HepG2 (cell line): ENCODE measurements around the gene MRPS21. TPM values are rescaled to one million over a fixed set of nuclear protein-coding genes. Genes with fewer than 3 reads are reported as not detected.

Experiments used
- FOXO1 ChIP-seq: sonication (generic); formaldehyde crosslinking; IDR thresholded peaks from 2 replicates; pipeline ENCODE4 v1.4.0; 2020; ENCODE audit warnings: missing genetic modification reagents
- GZF1 ChIP-seq: sonication (generic); formaldehyde crosslinking; IDR thresholded peaks from 2 replicates; pipeline ENCODE4 v1.5.1; 2020; ENCODE audit warnings: mild to moderate bottlenecking, missing genetic modification reagents
- HINFP ChIP-seq: sonication (generic); formaldehyde crosslinking; IDR thresholded peaks from 2 replicates; pipeline ENCODE4 v1.4.0; 2020; ENCODE audit warnings: low read depth, mild to moderate bottlenecking, missing genetic modification reagents
- HNF4A ChIP-seq: sonication (generic); formaldehyde crosslinking; IDR thresholded peaks from 2 replicates; pipeline ENCODE4 v1.4.0; 2020; ENCODE audit warnings: missing genetic modification reagents
- HOXA9 ChIP-seq: sonication (generic); formaldehyde crosslinking; IDR thresholded peaks from 2 replicates; pipeline ENCODE4 v1.8.1; 2022; ENCODE audit warnings: missing genetic modification reagents, mild to moderate bottlenecking, moderate library complexity, borderline replicate concordance
- IRF2 ChIP-seq: IDR thresholded peaks from 2 replicates; pipeline ENCODE4 v1.6.1; 2018; ENCODE audit warnings: missing genetic modification reagents, missing compliant biosample characterization
- MIXL1 ChIP-seq: IDR thresholded peaks from 2 replicates; pipeline ENCODE4 v1.6.1; 2016
- NFE2 ChIP-seq: sonication (generic); formaldehyde crosslinking; IDR thresholded peaks from 2 replicates; pipeline ENCODE4 v1.4.0; 2020; ENCODE audit warnings: missing genetic modification reagents
- NONO ChIP-seq, 2 experiments: fragments of 450-650 bp in 1 of 2; sonication (generic) in 1 of 2; formaldehyde crosslinking in 1 of 2; IDR thresholded peaks in 1 of 2; conservative IDR thresholded peaks in 1 of 2; 2 replicates each; pipeline versions ENCODE4 v1.6.1 to v1.8.0; 2017 to 2022; ENCODE audit warnings: mild to moderate bottlenecking in 1 of 2, missing genetic modification reagents in 1 of 2, moderate library complexity in 1 of 2
- NRL ChIP-seq: sonication (generic); formaldehyde crosslinking; IDR thresholded peaks from 2 replicates; pipeline ENCODE4 v1.5.0; 2020; ENCODE audit warnings: missing genetic modification reagents, mild to moderate bottlenecking, moderate library complexity, borderline replicate concordance
- PAWR ChIP-seq: sonication (generic); formaldehyde crosslinking; IDR thresholded peaks from 2 replicates; pipeline ENCODE4 v1.4.0; 2020; ENCODE audit warnings: missing genetic modification reagents, mild to moderate bottlenecking, borderline replicate concordance
- POLR2G ChIP-seq: fragments of 200-400 bp; formaldehyde crosslinking; IDR thresholded peaks from 2 replicates; pipeline ENCODE4 v1.6.1; 2018; ENCODE audit warnings: mild to moderate bottlenecking, low read depth, low read length, moderate library complexity
- SIX4 ChIP-seq: sonication (generic); formaldehyde crosslinking; IDR thresholded peaks from 2 replicates; pipeline ENCODE4 v1.4.0; 2020; ENCODE audit warnings: missing genetic modification reagents
- SP140L ChIP-seq: sonication (generic); formaldehyde crosslinking; IDR thresholded peaks from 2 replicates; pipeline ENCODE4 v1.4.0; 2020; ENCODE audit warnings: missing genetic modification reagents, borderline replicate concordance
- SRF ChIP-seq: IDR thresholded peaks from 2 replicates; pipeline ENCODE4 v1.6.1; 2011; ENCODE audit warnings: mild to moderate bottlenecking, low read depth, low read length, moderate library complexity
- TGIF2 ChIP-seq: IDR thresholded peaks from 2 replicates; pipeline ENCODE4 v1.6.1; 2016; ENCODE audit warnings: control low read depth, missing compliant biosample characterization
- ZBTB7A ChIP-seq: sonication (generic); formaldehyde crosslinking; IDR thresholded peaks from 2 replicates; pipeline ENCODE4 v1.8.0; 2022; ENCODE audit warnings: mild to moderate bottlenecking, missing genetic modification reagents
- ZFP37 ChIP-seq: sonication (generic); formaldehyde crosslinking; IDR thresholded peaks from 2 replicates; pipeline ENCODE4 v1.4.0; 2020; ENCODE audit warnings: missing genetic modification reagents, borderline replicate concordance
- ZFY ChIP-seq: sonication (generic); formaldehyde crosslinking; IDR thresholded peaks from 2 replicates; pipeline ENCODE4 v1.4.0; 2020; ENCODE audit warnings: missing genetic modification reagents
- ZNF256 ChIP-seq: sonication (generic); formaldehyde crosslinking; conservative IDR thresholded peaks from 2 replicates; pipeline ENCODE4 v1.4.0; 2020; ENCODE audit warnings: missing genetic modification reagents
- ZNF446 ChIP-seq: sonication (generic); formaldehyde crosslinking; IDR thresholded peaks from 2 replicates; pipeline ENCODE4 v1.5.0; 2020; ENCODE audit warnings: mild to moderate bottlenecking, missing genetic modification reagents
- ZNF552 ChIP-seq: sonication (generic); formaldehyde crosslinking; IDR thresholded peaks from 2 replicates; pipeline ENCODE4 v1.9.0; 2022; ENCODE audit warnings: missing genetic modification reagents, mild to moderate bottlenecking, borderline replicate concordance
- ZNF788 ChIP-seq: sonication (generic); formaldehyde crosslinking; IDR thresholded peaks from 2 replicates; pipeline ENCODE4 v1.5.0; 2020; ENCODE audit warnings: mild to moderate bottlenecking, missing genetic modification reagents, borderline replicate concordance
- ZSCAN31 ChIP-seq: sonication (generic); formaldehyde crosslinking; IDR thresholded peaks from 2 replicates; pipeline ENCODE4 v1.5.0; 2020; ENCODE audit warnings: low read depth, mild to moderate bottlenecking, missing genetic modification reagents
- ZZZ3 ChIP-seq: sonication (generic); formaldehyde crosslinking; IDR thresholded peaks from 2 replicates; pipeline ENCODE4 v1.4.0; 2020; ENCODE audit warnings: missing genetic modification reagents, mild to moderate bottlenecking, borderline replicate concordance
- polyA plus RNA-seq, 8 experiments: library from polyadenylated mRNA; depleted of rRNA in 3 of 8; stranded (reverse) in 7 of 8; unstranded in 1 of 8; fragments of >200 nt; fragmentation: Illumina TruSeq in 4 of 8; extraction: Trizol in 4 of 8; gene quantifications; 2 replicates each; pipeline versions ENCODE4 v1.2.1 to v1.2.3, GENCODE V29; 2011 to 2016; ENCODE audit warnings: low read depth in 4 of 8, missing spikeins in 1 of 8, mixed read lengths in 1 of 8; ENCODE audit not compliant: insufficient read depth in 1 of 8
- total RNA-seq, 5 experiments: library from RNA; depleted of rRNA; stranded (reverse); fragments of >200 nt; fragmentation: Illumina TruSeq; extraction: Trizol; gene quantifications; 2 replicates each; pipeline ENCODE4 v1.2.3, GENCODE V29; 2016; ENCODE audit warnings: low read depth in 1 of 5
- TF ChIP-seq, protein P1 (sequence below): IDR thresholded peaks from 2 replicates; pipeline ENCODE4 v1.6.1; 2018; ENCODE audit warnings: missing genetic modification reagents
- TF ChIP-seq, protein P2 (sequence below): IDR thresholded peaks from 2 replicates; pipeline ENCODE4 v1.6.1; 2016; ENCODE audit warnings: missing compliant biosample characterization, missing genetic modification reagents, borderline replicate concordance

MRPS21 gene
- total and polyA plus RNA-seq, 2 of the 13 experiments (the other 11 are each of a cell fraction or from before 2014, with no cell fraction given), result 59.4 to 64.2 TPM

DNA sequence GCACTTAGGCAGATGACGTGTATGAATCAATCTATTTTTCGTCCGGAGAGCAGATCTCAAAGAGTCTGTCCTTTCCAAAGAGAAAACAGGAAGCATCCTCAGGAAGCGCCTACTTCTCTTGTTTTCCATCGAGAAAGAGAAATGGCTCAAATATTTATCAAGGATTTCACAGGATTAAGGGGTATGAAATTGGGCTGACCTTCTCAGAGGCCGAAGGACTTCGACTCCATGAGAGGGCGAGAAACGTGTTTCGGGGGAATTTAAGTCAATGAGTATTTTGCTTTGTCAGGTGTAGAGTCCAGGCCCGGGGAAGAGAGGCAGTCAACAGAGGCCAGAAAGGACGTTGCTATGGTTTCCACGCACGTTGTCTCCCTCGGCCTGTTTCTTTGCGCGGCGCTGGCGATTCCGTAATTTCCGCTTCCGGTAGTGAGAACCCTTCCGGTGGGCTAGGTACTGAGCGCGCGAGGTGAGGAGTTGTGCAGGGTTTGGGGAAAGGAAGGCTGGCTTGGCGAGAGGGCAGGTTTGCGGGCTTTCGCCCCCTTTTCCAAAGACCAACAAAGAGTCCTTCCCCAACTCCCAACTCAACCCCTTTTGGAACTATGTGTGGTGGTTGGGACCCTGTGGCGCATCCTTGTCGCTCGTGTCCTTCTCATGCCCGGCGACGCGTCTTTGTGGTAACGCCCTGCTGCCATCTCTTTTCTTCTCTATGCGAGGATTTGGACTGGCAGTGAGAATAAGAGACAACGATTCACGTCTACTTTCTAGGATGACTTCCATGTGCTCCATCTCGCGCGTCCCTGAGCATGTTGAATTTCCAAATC, at the start of gene MRPS21 (continued):
- 0 out of 2 replicates have a peak, but pooled peaks have one; percentile 31 for TF ChIP-seq SP140L (CRISPR knock-in tag)
- TF ChIP-seq ZNF552 (CRISPR knock-in tag), result no peak
- peak; percentile 81 for TF ChIP-seq IRF2 (CRISPR knock-in tag)
- TF ChIP-seq POLR2G, result peak; percentile 97
- TF ChIP-seq HOXA9 (CRISPR knock-in tag), result no peak
- no peak for TF ChIP-seq PAWR
- peak; percentile 74 for TF ChIP-seq FOXO1 (CRISPR knock-in tag)
- TF ChIP-seq ZNF256 (CRISPR knock-in tag), result 0 out of 2 replicates have a peak, but pooled peaks have one; percentile 49
- TF ChIP-seq NONO (IDR thresholded peaks at IDR 0.05), result no peak
- 0 out of 2 replicates have a peak, but pooled peaks have one; percentile 45 for TF ChIP-seq NONO (CRISPR knock-in tag; conservative IDR thresholded peaks at IDR 0.05)
- peak; percentile 76; the same call in 1 of the 2 replicates for TF ChIP-seq TGIF2 (CRISPR knock-in tag)
- peak; percentile 39 for TF ChIP-seq HNF4A
- peak; percentile 56 for TF ChIP-seq MIXL1
- peak; percentile 52; the same call in 1 of the 2 replicates for TF ChIP-seq ZBTB7A (CRISPR knock-in tag)
- TF ChIP-seq SIX4 (CRISPR knock-in tag), result 0 out of 2 replicates have a peak, but pooled peaks have one; percentile 13
- peak; percentile 74; the same call in 1 of the 2 replicates for TF ChIP-seq NRL
- TF ChIP-seq GZF1, result 0 out of 2 replicates have a peak, but pooled peaks have one; percentile 53
- TF ChIP-seq ZNF446, result no peak
- TF ChIP-seq ZNF788 (CRISPR knock-in tag), result peak; percentile 42; the same call in 1 of the 2 replicates
- TF ChIP-seq NFE2 (CRISPR knock-in tag), result no peak
- peak; percentile 60; the same call in 1 of the 2 replicates for TF ChIP-seq ZFP37 (CRISPR knock-in tag)
- TF ChIP-seq ZSCAN31 (CRISPR knock-in tag), result peak; percentile 80
- TF ChIP-seq, protein P1, sequence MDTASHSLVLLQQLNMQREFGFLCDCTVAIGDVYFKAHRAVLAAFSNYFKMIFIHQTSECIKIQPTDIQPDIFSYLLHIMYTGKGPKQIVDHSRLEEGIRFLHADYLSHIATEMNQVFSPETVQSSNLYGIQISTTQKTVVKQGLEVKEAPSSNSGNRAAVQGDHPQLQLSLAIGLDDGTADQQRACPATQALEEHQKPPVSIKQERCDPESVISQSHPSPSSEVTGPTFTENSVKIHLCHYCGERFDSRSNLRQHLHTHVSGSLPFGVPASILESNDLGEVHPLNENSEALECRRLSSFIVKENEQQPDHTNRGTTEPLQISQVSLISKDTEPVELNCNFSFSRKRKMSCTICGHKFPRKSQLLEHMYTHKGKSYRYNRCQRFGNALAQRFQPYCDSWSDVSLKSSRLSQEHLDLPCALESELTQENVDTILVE (CRISPR knock-in tag), result 0 out of 2 replicates have a peak, but pooled peaks have one; percentile 34
- peak; percentile 42; the same call in 1 of the 2 replicates for TF ChIP-seq HINFP (CRISPR knock-in tag)
- TF ChIP-seq ZZZ3 (CRISPR knock-in tag), result peak; percentile 51; the same call in 1 of the 2 replicates
- no peak for TF ChIP-seq SRF
- TF ChIP-seq, protein P2, sequence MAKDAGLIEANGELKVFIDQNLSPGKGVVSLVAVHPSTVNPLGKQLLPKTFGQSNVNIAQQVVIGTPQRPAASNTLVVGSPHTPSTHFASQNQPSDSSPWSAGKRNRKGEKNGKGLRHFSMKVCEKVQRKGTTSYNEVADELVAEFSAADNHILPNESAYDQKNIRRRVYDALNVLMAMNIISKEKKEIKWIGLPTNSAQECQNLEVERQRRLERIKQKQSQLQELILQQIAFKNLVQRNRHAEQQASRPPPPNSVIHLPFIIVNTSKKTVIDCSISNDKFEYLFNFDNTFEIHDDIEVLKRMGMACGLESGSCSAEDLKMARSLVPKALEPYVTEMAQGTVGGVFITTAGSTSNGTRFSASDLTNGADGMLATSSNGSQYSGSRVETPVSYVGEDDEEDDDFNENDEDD (CRISPR knock-in tag), result peak; percentile 89
- peak; percentile 91 for TF ChIP-seq ZFY
